ENCODE results near the gene ALDH4A1. TPM values are rescaled to one million over a fixed set of nuclear protein-coding genes. Genes with fewer than 3 reads are reported as not detected.

ALDH4A1 gene
- total RNA-seq, 1 experiment from 2014 or later: 26.1 TPM

DNA sequence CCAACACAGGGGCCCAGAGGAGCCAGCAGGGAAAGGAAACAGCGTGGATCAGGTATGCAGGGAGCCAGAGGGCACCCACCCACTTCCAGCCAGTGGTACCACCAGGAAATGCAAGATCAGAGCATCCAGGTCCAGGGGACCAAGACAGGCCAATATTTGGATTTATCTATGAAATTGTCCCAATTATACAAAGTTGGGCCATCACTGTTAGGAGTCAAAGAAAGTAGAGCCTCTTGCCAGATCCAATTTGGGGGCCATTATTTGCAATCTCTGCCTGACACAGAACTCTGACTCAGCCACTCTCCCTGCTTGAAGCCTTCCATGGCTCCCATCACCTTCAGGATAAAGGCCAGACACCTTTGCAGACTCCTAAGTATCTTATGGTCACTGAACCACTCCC, 21.8 kb downstream of the ALDH4A1 start:
- Histone ChIP-seq H3K27ac (ENCODE audit: insufficient read length, low read depth, low read length) (no peak overlapping the region), H3K9me3 (ENCODE audit: control insufficient read depth, low read depth, low read length) (no peaks in the 10 kb centered on the region), H3K79me1 (ENCODE audit: insufficient read depth, low read depth, low read length, poor library complexity, severe bottlenecking) (no peaks in the 10 kb centered on the region), H3K23ac (ENCODE audit: insufficient read length, low read depth, low read length) (no peak overlapping the region), H2BK12ac (ENCODE audit: insufficient read length, low read depth, low read length) (no peak overlapping the region), H3K14ac (ENCODE audit: insufficient read depth, low read length) (no peak overlapping the region), H4K91ac (ENCODE audit: insufficient read length, low read depth, low read length) (no peak overlapping the region), H3K18ac (ENCODE audit: insufficient read length, low read depth, low read length) (no peak overlapping the region), H2AFZ (ENCODE audit: low read length) (no peak overlapping the region), H2BK20ac (ENCODE audit: low read depth, low read length, poor library complexity, severe bottlenecking) (no peak overlapping the region), H2BK120ac (ENCODE audit: low read depth, low read length, poor library complexity, severe bottlenecking) (no peak overlapping the region), H4K5ac (ENCODE audit: insufficient read length, low read depth, low read length) (no peak overlapping the region), H2BK15ac (ENCODE audit: low read depth, low read length) (no peak overlapping the region), H3K27me3 (ENCODE audit: insufficient read depth, low read length) (no peaks in the 10 kb centered on the region), H3K23me2 (ENCODE audit: insufficient read length, low read depth, low read length, poor library complexity, severe bottlenecking) (no peaks in the 10 kb centered on the region), H3K4me1 (ENCODE audit: insufficient read depth, low read length) (no peaks in the 10 kb centered on the region), H3K9ac (ENCODE audit: extremely low read depth, insufficient read length, low read length) (no peak overlapping the region), H3K4ac (ENCODE audit: low read depth, low read length) (no peak overlapping the region), H3K56ac (ENCODE audit: insufficient read length, low read depth, low read length) (no peak overlapping the region), H2AK5ac (ENCODE audit: insufficient read length, low read length) (no peak overlapping the region), H4K20me1 (ENCODE audit: control insufficient read depth, insufficient read depth, insufficient read length) (no peaks in the 10 kb centered on the region), H3T11ph (ENCODE audit: low read length) (no peak overlapping the region), H2BK5ac (ENCODE audit: insufficient read length, low read length) (no peak overlapping the region), H3K79me2 (ENCODE audit: insufficient read depth, low read length) (no peaks in the 10 kb centered on the region), H3K4me2 (ENCODE audit: insufficient read depth, insufficient read length, low read length) (no peak overlapping the region), H4K8ac (replicated peaks; ENCODE audit: insufficient read length, low read depth, low read length) (no peak overlapping the region)
- Mint-ChIP-seq H3K36me3 (ENCODE audit: insufficient read depth in 1 of 3, low read depth in 3 of 3) (peaks cover 3 to 13% (median 9%) of the 10 kb centered on the region in 3 experiments; a peak in 4 of 7 replicates), H3K9me3 (no peaks in the 10 kb centered on the region), H3K27me3 (ENCODE audit: low read depth) (no peaks in the 10 kb centered on the region), H3K4me1 (peaks cover 0 to 11% of the 10 kb centered on the region in 2 experiments; a peak in 2 of 4 replicates), H3K27ac (no peak overlapping the region; a peak in 1 of 7 replicates), H3K4me3 (no peak overlapping the region)
- DNase-seq: no peak
- WGBS (ENCODE audit: extremely low coverage, insufficient read length, low lambda C conversion rate): no CpG with 5 or more reads among the region's 1 CpG
- TF ChIP-seq CTCF (conservative IDR thresholded peaks at IDR 0.05): no peak
